Glomerular visceral epithelial cell (primary cell): ENCODE measurements around the gene QSOX2.
A peak's percentile ranks its signal among the peaks of the same experiment; 100 is the strongest.

Source experiments
- DNase-seq: peaks from one replicate; pipeline ENCODE4 v3.0.0-alpha.2; 2016; ENCODE audit errors: extremely low spot score

Gene QSOX2

GRCh38 chr9:136252846-136253245, 7.2 kb upstream of the QSOX2 start:
- DNase-seq = no peak

GRCh38 chr9:136252281-136252680, 6.7 kb upstream of the QSOX2 start:
- no peak for DNase-seq

GRCh38 chr9:136251264-136252115, 5.9 kb upstream of the QSOX2 start:
- DNase-seq = no peak

GRCh38 chr9:136250676-136251075, 5.1 kb upstream of the QSOX2 start:
- DNase-seq = no peak

GRCh38 chr9:136249877-136250559, 4.4 kb upstream of the QSOX2 start:
- DNase-seq = no peak

GRCh38 chr9:136248951-136249876, 3.6 kb upstream of the QSOX2 start:
- no peak for DNase-seq

GRCh38 chr9:136247947-136248637, 2.5 kb upstream of the QSOX2 start:
- no peak for DNase-seq

GRCh38 chr9:136247551-136247916, 1.9 kb upstream of the QSOX2 start:
- DNase-seq = no peak

- DNase-seq = no peak
These were observed 1.4 kb upstream of the QSOX2 start for GRCh38 chr9:136246849-136247550.

- DNase-seq = no peak
These were observed 718 bp downstream of the QSOX2 start for GRCh38 chr9:136244969-136245218.

GRCh38 chr9:136244122-136244968, 1.3 kb downstream of the QSOX2 start:
- DNase-seq = peak; percentile 39

GRCh38 chr9:136243631-136244030, 2.0 kb downstream of the QSOX2 start:
- no peak for DNase-seq

GRCh38 chr9:136242918-136243525, 2.6 kb downstream of the QSOX2 start:
- no peak for DNase-seq

- DNase-seq = no peak
These were observed 3.4 kb downstream of the QSOX2 start for GRCh38 chr9:136242248-136242647.

- DNase-seq = no peak
These were observed 4.1 kb downstream of the QSOX2 start for GRCh38 chr9:136241542-136241941.

- no peak for DNase-seq
These were observed 4.7 kb downstream of the QSOX2 start for GRCh38 chr9:136240941-136241340.

- DNase-seq = no peak
These were observed 5.7 kb downstream of the QSOX2 start for GRCh38 chr9:136239983-136240330.

- no peak for DNase-seq
These were observed 6.3 kb downstream of the QSOX2 start for GRCh38 chr9:136239135-136239982.

- DNase-seq = no peak
These were observed 7.3 kb downstream of the QSOX2 start for GRCh38 chr9:136238342-136238732.
